Measurements from ENCODE around the gene SCN5A. TPM values are rescaled to one million over a fixed set of nuclear protein-coding genes. Genes with fewer than 3 reads are reported as not detected.

The SCN5A gene
- total and polyA plus RNA-seq, 10 donors = 0.02 to 1.2 (median 0.17) TPM; not detected in 3

DNA sequence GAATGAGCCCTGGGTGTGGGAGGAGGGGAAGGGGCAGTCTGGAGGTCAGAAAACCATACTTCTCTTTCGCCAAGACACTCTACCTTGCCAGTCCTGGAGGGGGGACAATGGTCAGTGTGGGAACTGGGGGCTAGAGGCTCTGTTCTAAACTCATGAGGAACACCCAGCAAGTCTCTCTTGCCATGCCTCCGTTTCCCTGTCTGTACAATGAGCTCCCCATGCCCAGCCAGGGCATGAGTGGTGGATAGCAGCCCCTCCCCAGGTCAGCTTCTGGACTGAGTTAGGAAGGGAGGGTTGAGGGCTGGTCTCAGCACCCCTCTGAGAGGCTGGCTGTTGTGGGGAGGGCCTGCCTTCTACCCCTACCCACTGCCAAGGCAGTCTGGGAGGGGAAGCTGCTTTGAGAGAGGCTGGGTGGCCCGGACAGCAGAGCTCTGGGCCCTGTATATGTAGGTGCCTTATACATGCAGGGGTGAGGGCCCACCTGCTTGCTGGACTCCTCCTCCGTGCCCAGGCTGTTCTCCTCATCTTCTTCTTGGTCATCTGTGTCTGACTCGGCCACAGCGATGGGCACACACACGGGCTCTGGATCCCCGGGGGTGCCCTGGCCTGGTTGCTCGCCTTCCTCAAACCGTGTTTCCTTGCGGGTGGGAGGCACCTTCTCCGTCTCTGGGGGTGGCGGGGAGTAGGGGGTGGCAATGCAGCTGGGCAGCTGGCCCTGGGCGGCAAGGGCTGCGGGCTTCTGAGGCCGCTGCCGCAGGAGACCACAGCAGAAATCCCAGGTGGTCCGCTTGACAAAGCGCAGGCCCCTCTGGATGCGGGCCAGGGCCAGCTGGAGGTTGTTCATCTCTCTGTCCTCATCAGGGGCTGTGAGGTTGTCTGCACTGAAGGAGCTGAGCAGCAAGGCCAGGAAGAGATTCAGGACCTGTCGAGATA is 68.8 kb downstream of the SCN5A start:
- no peaks in the 10 kb centered on the region for H3K4me1 ChIP-seq
- WGBS, 5 donors = 83 to 91% (median 89%) methylated on average over 19 to 21 of the region's 21 CpGs
- TF ChIP-seq, protein P1, sequence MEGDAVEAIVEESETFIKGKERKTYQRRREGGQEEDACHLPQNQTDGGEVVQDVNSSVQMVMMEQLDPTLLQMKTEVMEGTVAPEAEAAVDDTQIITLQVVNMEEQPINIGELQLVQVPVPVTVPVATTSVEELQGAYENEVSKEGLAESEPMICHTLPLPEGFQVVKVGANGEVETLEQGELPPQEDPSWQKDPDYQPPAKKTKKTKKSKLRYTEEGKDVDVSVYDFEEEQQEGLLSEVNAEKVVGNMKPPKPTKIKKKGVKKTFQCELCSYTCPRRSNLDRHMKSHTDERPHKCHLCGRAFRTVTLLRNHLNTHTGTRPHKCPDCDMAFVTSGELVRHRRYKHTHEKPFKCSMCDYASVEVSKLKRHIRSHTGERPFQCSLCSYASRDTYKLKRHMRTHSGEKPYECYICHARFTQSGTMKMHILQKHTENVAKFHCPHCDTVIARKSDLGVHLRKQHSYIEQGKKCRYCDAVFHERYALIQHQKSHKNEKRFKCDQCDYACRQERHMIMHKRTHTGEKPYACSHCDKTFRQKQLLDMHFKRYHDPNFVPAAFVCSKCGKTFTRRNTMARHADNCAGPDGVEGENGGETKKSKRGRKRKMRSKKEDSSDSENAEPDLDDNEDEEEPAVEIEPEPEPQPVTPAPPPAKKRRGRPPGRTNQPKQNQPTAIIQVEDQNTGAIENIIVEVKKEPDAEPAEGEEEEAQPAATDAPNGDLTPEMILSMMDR (IDR thresholded peaks at IDR 0.05 in 8 of 11, conservative IDR thresholded peaks at IDR 0.05 in 3 of 11) = no peak
- TF ChIP-seq POLR2AphosphoS5 (IDR thresholded peaks at IDR 0.05) (no peak), POLR2A (IDR thresholded peaks at IDR 0.05) (no peak)
- H3K9me3 ChIP-seq = no peaks in the 10 kb centered on the region
- no peak overlapping the region for H3K4me3 ChIP-seq
- H3K27me3 ChIP-seq (replicated peaks in 1 of 7) = peaks cover 0 to 10% (median 0%) of the 10 kb centered on the region in 7 donors
- DNase-seq = peak; percentile 57
- no peak overlapping the region for H3K27ac ChIP-seq
- intact Hi-C loops (cut with DNase I; ENCODE audit: low total_unique reads) = no loop called here
- H3K36me3 ChIP-seq = peaks cover 0 to 8% (median 0%) of the 10 kb centered on the region in 6 donors

GRCh38 chr3:38579551-38580449 is 69.7 kb downstream of the SCN5A start:
- intact Hi-C loops (cut with DNase I; ENCODE audit: low total_unique reads) = no loop called here
- 58 to 88% (median 74%) methylated on average over 12 to 14 of the region's 14 CpGs for WGBS, 5 donors
- peak; percentile 70 for DNase-seq

GRCh38 chr3:38579141-38579540 is 70.3 kb downstream of the SCN5A start:
- WGBS, 5 donors = 84 to 92% (median 88%) methylated on average over 5 to 12 of the region's 12 CpGs
- peak; percentile 68 for DNase-seq

More at GRCh38 chr3:38579551-38580449, 69.7 kb downstream of the SCN5A start:
- no peaks in the 10 kb centered on the region for H3K4me1 ChIP-seq
- H3K9me3 ChIP-seq = no peaks in the 10 kb centered on the region
- no peak overlapping the region for H3K4me3 ChIP-seq
- no peak overlapping the region for H3K27ac ChIP-seq
- TF ChIP-seq POLR2AphosphoS5 (IDR thresholded peaks at IDR 0.05) (no peak), POLR2A (IDR thresholded peaks at IDR 0.05) (no peak)
- TF ChIP-seq, protein P1 (IDR thresholded peaks at IDR 0.05 in 8 of 11, conservative IDR thresholded peaks at IDR 0.05 in 3 of 11) = no peak
- peaks cover 0 to 10% (median 0%) of the 10 kb centered on the region in 7 donors for H3K27me3 ChIP-seq (replicated peaks in 1 of 7)
- H3K36me3 ChIP-seq = peaks cover 0 to 8% (median 0%) of the 10 kb centered on the region in 6 donors

More at GRCh38 chr3:38579141-38579540, 70.3 kb downstream of the SCN5A start:
- Histone ChIP-seq H3K9me3 (no peaks in the 10 kb centered on the region), H3K4me3 (no peak overlapping the region), H3K27me3 (replicated peaks in 1 of 7) (peaks cover 0 to 10% (median 0%) of the 10 kb centered on the region in 7 donors), H3K27ac (no peak overlapping the region), H3K4me1 (no peaks in the 10 kb centered on the region), H3K36me3 (peaks cover 0 to 8% (median 0%) of the 10 kb centered on the region in 6 donors)
- TF ChIP-seq POLR2AphosphoS5 (IDR thresholded peaks at IDR 0.05) (no peak), POLR2A (IDR thresholded peaks at IDR 0.05) (no peak)
- TF ChIP-seq, protein P1 (IDR thresholded peaks at IDR 0.05 in 8 of 11, conservative IDR thresholded peaks at IDR 0.05 in 3 of 11) = no peak
- intact Hi-C loops (cut with DNase I; ENCODE audit: low total_unique reads) = no loop called here
